Measurements from ENCODE around the gene PUS1. TPM values are rescaled to one million over a fixed set of nuclear protein-coding genes. Genes with fewer than 3 reads are reported as not detected.

The PUS1 gene
- total and polyA plus RNA-seq, 2 of the 8 experiments (the other 6 are each of a cell fraction or from before 2014, with no cell fraction given): 48.1 to 81.2 TPM

- TF ChIP-seq, protein P1, sequence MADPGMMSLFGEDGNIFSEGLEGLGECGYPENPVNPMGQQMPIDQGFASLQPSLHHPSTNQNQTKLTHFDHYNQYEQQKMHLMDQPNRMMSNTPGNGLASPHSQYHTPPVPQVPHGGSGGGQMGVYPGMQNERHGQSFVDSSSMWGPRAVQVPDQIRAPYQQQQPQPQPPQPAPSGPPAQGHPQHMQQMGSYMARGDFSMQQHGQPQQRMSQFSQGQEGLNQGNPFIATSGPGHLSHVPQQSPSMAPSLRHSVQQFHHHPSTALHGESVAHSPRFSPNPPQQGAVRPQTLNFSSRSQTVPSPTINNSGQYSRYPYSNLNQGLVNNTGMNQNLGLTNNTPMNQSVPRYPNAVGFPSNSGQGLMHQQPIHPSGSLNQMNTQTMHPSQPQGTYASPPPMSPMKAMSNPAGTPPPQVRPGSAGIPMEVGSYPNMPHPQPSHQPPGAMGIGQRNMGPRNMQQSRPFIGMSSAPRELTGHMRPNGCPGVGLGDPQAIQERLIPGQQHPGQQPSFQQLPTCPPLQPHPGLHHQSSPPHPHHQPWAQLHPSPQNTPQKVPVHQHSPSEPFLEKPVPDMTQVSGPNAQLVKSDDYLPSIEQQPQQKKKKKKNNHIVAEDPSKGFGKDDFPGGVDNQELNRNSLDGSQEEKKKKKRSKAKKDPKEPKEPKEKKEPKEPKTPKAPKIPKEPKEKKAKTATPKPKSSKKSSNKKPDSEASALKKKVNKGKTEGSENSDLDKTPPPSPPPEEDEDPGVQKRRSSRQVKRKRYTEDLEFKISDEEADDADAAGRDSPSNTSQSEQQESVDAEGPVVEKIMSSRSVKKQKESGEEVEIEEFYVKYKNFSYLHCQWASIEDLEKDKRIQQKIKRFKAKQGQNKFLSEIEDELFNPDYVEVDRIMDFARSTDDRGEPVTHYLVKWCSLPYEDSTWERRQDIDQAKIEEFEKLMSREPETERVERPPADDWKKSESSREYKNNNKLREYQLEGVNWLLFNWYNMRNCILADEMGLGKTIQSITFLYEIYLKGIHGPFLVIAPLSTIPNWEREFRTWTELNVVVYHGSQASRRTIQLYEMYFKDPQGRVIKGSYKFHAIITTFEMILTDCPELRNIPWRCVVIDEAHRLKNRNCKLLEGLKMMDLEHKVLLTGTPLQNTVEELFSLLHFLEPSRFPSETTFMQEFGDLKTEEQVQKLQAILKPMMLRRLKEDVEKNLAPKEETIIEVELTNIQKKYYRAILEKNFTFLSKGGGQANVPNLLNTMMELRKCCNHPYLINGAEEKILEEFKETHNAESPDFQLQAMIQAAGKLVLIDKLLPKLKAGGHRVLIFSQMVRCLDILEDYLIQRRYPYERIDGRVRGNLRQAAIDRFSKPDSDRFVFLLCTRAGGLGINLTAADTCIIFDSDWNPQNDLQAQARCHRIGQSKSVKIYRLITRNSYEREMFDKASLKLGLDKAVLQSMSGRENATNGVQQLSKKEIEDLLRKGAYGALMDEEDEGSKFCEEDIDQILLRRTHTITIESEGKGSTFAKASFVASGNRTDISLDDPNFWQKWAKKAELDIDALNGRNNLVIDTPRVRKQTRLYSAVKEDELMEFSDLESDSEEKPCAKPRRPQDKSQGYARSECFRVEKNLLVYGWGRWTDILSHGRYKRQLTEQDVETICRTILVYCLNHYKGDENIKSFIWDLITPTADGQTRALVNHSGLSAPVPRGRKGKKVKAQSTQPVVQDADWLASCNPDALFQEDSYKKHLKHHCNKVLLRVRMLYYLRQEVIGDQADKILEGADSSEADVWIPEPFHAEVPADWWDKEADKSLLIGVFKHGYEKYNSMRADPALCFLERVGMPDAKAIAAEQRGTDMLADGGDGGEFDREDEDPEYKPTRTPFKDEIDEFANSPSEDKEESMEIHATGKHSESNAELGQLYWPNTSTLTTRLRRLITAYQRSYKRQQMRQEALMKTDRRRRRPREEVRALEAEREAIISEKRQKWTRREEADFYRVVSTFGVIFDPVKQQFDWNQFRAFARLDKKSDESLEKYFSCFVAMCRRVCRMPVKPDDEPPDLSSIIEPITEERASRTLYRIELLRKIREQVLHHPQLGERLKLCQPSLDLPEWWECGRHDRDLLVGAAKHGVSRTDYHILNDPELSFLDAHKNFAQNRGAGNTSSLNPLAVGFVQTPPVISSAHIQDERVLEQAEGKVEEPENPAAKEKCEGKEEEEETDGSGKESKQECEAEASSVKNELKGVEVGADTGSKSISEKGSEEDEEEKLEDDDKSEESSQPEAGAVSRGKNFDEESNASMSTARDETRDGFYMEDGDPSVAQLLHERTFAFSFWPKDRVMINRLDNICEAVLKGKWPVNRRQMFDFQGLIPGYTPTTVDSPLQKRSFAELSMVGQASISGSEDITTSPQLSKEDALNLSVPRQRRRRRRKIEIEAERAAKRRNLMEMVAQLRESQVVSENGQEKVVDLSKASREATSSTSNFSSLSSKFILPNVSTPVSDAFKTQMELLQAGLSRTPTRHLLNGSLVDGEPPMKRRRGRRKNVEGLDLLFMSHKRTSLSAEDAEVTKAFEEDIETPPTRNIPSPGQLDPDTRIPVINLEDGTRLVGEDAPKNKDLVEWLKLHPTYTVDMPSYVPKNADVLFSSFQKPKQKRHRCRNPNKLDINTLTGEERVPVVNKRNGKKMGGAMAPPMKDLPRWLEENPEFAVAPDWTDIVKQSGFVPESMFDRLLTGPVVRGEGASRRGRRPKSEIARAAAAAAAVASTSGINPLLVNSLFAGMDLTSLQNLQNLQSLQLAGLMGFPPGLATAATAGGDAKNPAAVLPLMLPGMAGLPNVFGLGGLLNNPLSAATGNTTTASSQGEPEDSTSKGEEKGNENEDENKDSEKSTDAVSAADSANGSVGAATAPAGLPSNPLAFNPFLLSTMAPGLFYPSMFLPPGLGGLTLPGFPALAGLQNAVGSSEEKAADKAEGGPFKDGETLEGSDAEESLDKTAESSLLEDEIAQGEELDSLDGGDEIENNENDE (IDR thresholded peaks at IDR 0.05; ENCODE audit: insufficient replicate concordance, low read length): no peak
- TF ChIP-seq CEBPB (IDR thresholded peaks at IDR 0.05; ENCODE audit: low read depth, low read length) (no peak), CBX5 (IDR thresholded peaks at IDR 0.05; ENCODE audit: low read depth, low read length) (no peak)
Observed at GRCh38 chr12:131979606-131980005, 50.5 kb downstream of the PUS1 start (continued).
